HL-60 (cell line): ENCODE measurements around the gene DPP4.

Experiments used
- CTCF ChIP-seq: IDR thresholded peaks from one replicate; pipeline ENCODE4 v1.5.1; 2011; ENCODE audit warnings: low read length, control low read depth, inconsistent platforms; ENCODE audit not compliant: insufficient read depth
- REST ChIP-seq: IDR thresholded peaks from 2 replicates; pipeline ENCODE4 v1.6.1; 2012; ENCODE audit warnings: low read depth; ENCODE audit not compliant: insufficient replicate concordance

GRCh38 chr2:162100579-162100978, 26.6 kb upstream of the DPP4 start:
- TF ChIP-seq CTCF = no peak
- TF ChIP-seq REST = no peak
